GM12874 (cell line): ENCODE results near the gene TIMP2.

Experiments used
- TF ChIP-seq, protein P1 (sequence below): IDR thresholded peaks from 2 replicates; pipeline ENCODE4 v1.5.1; 2011; ENCODE audit warnings: low read depth, mild to moderate bottlenecking, control low read depth, low read length, moderate library complexity; ENCODE audit not compliant: insufficient read depth

The TIMP2 gene

DNA sequence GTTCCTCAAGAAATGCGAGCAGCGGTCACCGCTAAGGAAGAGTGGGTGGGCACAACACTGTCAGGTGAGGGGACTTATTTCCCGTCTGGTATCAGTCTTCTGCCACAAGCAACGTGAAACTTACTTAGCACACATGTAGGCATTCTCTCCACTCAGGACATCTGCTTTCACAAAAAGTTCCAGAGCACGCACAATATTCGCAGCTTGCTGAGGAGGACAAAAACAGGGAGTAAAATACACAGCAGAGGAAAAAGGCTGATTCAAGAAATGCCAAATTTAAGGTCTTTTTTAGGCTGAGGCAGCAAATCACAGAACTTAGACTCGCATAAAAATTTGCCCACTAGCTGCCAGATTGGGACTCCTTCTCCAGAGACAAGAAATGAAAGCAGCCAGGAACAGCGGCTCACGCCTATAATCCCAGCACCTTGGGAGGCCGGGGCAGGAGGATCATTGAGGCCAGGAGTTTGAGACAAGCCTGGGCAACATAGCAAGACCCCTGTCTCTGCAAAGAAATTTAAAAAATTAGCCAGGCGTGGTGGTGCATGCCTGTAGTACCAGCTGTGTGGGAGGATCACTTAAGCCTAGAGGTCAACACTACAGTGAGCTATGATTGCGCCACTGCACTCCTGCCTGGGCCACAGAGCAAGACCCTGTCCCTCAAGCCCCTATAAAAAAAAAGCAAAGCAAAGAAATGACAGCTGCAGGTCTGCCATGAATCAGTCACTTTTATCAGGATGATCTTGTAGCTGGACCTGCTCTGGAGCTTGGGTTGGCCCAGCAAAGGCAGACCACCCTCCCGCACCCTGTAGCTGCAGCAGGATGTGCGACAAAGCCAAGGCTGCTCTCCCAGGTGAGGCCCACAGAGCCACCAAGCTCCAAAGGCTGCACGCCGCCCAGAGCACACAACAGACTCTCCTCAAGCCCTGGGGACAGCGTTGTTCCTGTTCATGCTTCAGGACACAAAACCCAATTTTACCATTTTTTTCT, 105.1 kb downstream of the TIMP2 start:
- TF ChIP-seq, protein P1, sequence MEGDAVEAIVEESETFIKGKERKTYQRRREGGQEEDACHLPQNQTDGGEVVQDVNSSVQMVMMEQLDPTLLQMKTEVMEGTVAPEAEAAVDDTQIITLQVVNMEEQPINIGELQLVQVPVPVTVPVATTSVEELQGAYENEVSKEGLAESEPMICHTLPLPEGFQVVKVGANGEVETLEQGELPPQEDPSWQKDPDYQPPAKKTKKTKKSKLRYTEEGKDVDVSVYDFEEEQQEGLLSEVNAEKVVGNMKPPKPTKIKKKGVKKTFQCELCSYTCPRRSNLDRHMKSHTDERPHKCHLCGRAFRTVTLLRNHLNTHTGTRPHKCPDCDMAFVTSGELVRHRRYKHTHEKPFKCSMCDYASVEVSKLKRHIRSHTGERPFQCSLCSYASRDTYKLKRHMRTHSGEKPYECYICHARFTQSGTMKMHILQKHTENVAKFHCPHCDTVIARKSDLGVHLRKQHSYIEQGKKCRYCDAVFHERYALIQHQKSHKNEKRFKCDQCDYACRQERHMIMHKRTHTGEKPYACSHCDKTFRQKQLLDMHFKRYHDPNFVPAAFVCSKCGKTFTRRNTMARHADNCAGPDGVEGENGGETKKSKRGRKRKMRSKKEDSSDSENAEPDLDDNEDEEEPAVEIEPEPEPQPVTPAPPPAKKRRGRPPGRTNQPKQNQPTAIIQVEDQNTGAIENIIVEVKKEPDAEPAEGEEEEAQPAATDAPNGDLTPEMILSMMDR: no peak

DNA sequence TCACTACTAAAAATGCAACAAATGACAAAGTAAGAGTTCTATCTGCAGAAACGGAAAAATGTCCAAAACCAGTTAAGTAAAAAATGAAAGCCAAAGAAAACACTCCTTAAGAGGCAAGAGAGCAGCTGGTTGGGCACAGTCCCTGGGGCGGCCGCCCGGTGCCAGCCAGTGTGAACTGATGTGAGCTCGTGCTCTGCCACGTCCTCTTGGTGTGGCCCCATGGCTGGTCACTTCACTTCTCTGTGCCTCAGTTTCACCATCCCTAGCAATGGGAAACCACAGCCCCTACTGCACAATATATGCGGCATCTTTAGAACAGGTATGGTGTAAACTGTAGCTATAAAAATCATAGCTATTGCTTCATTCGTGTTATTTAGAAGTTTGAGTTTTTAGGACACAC, 105.8 kb downstream of the TIMP2 start:
- TF ChIP-seq, protein P1: no peak

DNA sequence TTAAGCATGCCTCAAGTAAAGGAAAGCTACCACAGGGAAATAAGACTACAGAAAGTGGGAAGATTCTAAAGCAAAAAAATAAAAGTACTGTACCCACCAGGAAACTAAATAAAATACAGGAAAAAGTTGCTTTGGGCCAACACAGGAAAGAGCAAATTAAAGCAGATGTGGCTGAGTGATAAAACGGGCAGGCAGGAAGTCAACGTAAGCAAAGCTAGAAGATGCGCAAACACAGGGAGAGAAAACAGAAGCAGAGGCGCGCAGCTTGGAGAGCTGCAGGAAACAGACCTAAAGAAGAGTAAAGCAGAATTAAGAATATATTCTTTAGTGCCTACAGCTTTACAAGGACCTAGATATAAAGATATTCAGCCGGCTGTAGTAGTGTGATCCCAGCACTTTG, 106.3 kb downstream of the TIMP2 start:
- TF ChIP-seq, protein P1: no peak

DNA sequence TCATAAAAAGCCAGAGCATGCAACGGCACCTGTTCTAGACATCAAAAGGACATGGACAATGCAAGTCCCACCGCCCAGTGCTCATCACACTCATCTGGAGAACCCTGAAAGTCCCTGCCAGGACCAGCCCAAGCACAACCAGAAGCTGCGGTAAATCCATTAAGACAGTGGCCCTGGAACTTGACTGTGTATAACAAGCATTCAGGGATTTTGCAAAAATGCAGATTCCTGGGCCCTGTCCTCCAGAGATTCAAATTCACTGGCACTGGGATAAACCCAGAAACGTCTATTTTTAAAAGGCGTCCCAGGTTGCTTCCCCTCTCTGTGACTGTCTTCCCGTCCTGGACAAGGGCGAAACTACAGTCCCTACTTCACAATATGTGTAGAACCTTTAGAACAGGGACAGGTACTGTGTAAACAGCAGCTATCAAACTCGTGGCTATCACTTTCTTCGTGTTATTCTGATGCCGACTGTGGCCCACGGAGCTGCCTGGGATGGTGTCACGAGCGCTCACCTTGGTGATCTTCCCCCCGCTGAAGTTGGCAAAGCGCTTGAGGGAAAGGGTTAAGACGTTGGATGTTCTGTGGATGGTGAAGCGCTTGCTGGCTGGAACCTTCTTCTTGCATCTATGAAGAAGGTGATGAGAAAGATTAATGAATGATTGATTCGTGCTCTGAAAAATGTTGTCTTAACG, 106.9 kb downstream of the TIMP2 start:
- TF ChIP-seq, protein P1: no peak

DNA sequence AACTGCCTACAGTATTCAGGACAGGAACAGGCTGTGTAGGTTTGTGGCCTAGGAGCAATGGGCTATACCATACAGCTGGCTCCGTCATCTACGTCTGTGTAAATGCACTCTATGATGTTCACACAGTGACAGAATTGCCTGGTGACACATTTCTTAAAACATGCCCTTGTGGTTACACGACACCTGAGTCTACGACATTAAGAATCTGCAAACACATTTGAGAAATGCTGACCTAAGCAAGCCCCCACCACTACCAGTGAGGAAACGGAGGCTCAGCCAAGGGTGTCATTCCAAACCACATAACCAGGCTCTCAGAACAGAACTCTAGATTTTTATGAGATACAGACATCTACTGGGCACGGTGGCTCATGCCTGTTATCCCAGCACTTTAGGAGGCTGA, 108.1 kb downstream of the TIMP2 start:
- TF ChIP-seq, protein P1: no peak

DNA sequence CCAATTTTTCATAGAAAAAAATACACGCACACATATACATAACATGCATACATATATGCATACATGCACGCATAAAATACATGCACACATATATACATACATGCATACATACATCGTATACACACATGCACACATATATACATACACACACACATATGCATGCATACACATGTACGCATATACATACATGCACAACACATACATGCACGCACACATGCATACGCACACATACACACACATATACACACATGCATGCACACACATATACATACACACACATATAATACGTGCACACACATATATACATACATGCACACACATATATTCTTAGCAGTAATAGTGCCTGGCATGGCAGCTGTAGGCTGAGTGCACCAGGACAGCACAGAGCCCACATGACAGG, 109.5 kb downstream of the TIMP2 start:
- TF ChIP-seq, protein P1: no peak

DNA sequence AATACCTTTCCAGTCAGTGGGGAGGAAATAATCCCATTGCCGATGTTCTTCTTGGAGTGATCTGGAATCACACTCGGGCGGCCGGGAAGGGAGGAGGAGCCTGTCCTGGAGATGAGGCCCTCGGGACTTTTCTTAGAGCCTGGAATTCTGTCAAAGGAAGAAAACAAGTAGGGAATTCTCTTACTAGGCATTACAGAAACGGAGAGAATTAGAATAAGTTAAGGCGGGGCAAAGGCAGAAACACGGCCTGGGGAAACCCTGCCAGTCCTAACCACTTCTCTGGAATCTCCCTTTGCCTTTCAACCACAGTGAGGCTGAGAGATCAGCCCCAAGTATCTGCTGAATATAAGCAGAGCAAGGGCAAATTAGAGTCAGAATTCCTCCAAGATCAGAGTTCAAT, 112.3 kb downstream of the TIMP2 start:
- TF ChIP-seq, protein P1: no peak
